HepG2 (cell line): Measurements from ENCODE around the gene UCHL3. TPM values are rescaled to one million over a fixed set of nuclear protein-coding genes. Genes with fewer than 3 reads are reported as not detected.

Source experiments
- ATAC-seq: fragments of 200-7000 bp; cut with Tn5 transposase; 3 replicates; pipeline ENCODE4 v1.9.1; 2020; ENCODE audit warnings: mild to moderate bottlenecking, moderate library complexity
- BruUV-seq: library from RNA; stranded (reverse); fragments of 400-500 nt; replicated peaks from 2 replicates; lab custom pipeline; 2021; lab: Mats Ljungman, UMichigan
- CTCF ChIA-PET: fragments of 300-600 bp; formaldehyde crosslinking; extraction: SDS; loops from one replicate; lab custom pipeline; 2021; ENCODE audit warnings: low total read pairs, inconsistent platforms, low intra/inter-chr PET ratio; lab: Yijun Ruan, JAX
- POLR2A ChIA-PET: fragments of 350-600 bp; sonication (Branson Sonifier 250); formaldehyde crosslinking; loops from one replicate; lab custom pipeline; 2020; ENCODE audit warnings: antibody characterized with exemption, inconsistent platforms; lab: Yijun Ruan, JAX
- DNase-seq: peaks from one replicate; pipeline ENCODE4 v3.0.0-alpha.2; 2015; ENCODE audit warnings: low spot score
- FAIRE-seq: peaks from 3 replicates; lab custom pipeline; 2011; peaks lifted over from hg19 to GRCh38; lab: Jason Lieb, UNC
- H2AFZ ChIP-seq: one replicate; pipeline ENCODE4 v1.6.1; 2011; ENCODE audit warnings: low read length, inconsistent platforms
- H3K27ac ChIP-seq: fragments of 300-600 bp; 3 replicates; pipeline ENCODE4 v1.8.0; 2011; ENCODE audit warnings: mixed run types, mild to moderate bottlenecking, mixed read lengths, low read length, inconsistent platforms; ENCODE audit not compliant: insufficient read depth; ENCODE audit errors: extremely low read length
- H3K27me3 ChIP-seq, 2 experiments: fragments of 200-600 bp in 1 of 2; 2 replicates in 1 of 2; 3 replicates in 1 of 2; pipeline versions ENCODE4 v1.6.0 to v1.8.0; 2011; ENCODE audit warnings: low read length in 2 of 2, mild to moderate bottlenecking in 2 of 2, moderate library complexity in 2 of 2, inconsistent platforms in 1 of 2; ENCODE audit not compliant: insufficient read depth in 2 of 2, control insufficient read depth in 1 of 2
- H3K36me3 ChIP-seq, 2 experiments: fragments of 200-600 bp in 1 of 2; replicated peaks in 1 of 2; 2 replicates in 1 of 2; 3 replicates in 1 of 2; pipeline versions ENCODE4 v1.5.1 to v1.8.0; 2011; ENCODE audit warnings: low read length in 2 of 2, inconsistent platforms in 1 of 2; ENCODE audit not compliant: insufficient read depth in 2 of 2, control insufficient read depth in 1 of 2
- H3K4me1 ChIP-seq: 2 replicates; pipeline ENCODE4 v1.5.1; 2012; ENCODE audit warnings: low read length, inconsistent platforms; ENCODE audit not compliant: insufficient read depth
- H3K4me2 ChIP-seq: 2 replicates; pipeline ENCODE4 v1.6.0; 2011; ENCODE audit warnings: low read depth, low read length, inconsistent platforms
- H3K4me3 ChIP-seq, 3 experiments: fragments of 200-600 bp in 1 of 3; sonication (generic), shearing (Covaris generic) in 1 of 3; replicated peaks in 1 of 3; 2 replicates each; pipeline ENCODE4 v1.5.1; 2011 to 2016; ENCODE audit warnings: low read length in 3 of 3, inconsistent platforms in 2 of 3, low read depth in 2 of 3, mild to moderate bottlenecking in 2 of 3, control low read depth in 1 of 3, mixed read lengths in 1 of 3; ENCODE audit not compliant: insufficient read depth in 1 of 3
- H3K79me2 ChIP-seq: one replicate; pipeline ENCODE4 v1.6.1; 2011; ENCODE audit warnings: low read length, inconsistent platforms; ENCODE audit not compliant: insufficient read depth
- H3K9ac ChIP-seq: 2 replicates; pipeline ENCODE4 v1.6.0; 2011; ENCODE audit warnings: mild to moderate bottlenecking, low read depth, low read length, inconsistent platforms; ENCODE audit not compliant: insufficient read depth
- H3K9me3 ChIP-seq: 2 replicates; pipeline ENCODE4 v1.5.1; 2012; ENCODE audit warnings: mild to moderate bottlenecking, low read length
- H4K20me1 ChIP-seq: 2 replicates; pipeline ENCODE4 v1.6.0; 2011; ENCODE audit warnings: inconsistent platforms, mild to moderate bottlenecking, low read length, moderate library complexity; ENCODE audit not compliant: insufficient read depth
- ISX ChIP-seq: sonication (generic); formaldehyde crosslinking; conservative IDR thresholded peaks from 2 replicates; pipeline ENCODE4 v1.5.0; 2020; ENCODE audit warnings: missing genetic modification reagents
- SPEN ChIP-seq: sonication (generic); formaldehyde crosslinking; IDR thresholded peaks from 2 replicates; pipeline ENCODE4 v1.5.1; 2020; ENCODE audit warnings: low read depth, mild to moderate bottlenecking, missing genetic modification reagents
- ZMYM2 ChIP-seq: sonication (generic); formaldehyde crosslinking; IDR thresholded peaks from 2 replicates; pipeline ENCODE4 v1.8.0; 2022; ENCODE audit warnings: mild to moderate bottlenecking, missing genetic modification reagents
- ZNF20 ChIP-seq: sonication (generic); formaldehyde crosslinking; IDR thresholded peaks from 2 replicates; pipeline ENCODE4 v1.4.0; 2020; ENCODE audit warnings: mild to moderate bottlenecking, moderate library complexity, missing genetic modification reagents
- ZNF33B ChIP-seq: sonication (generic); formaldehyde crosslinking; IDR thresholded peaks from 2 replicates; pipeline ENCODE4 v1.5.1; 2020; ENCODE audit warnings: mild to moderate bottlenecking, missing genetic modification reagents
- ZNF816 ChIP-seq: sonication (generic); formaldehyde crosslinking; IDR thresholded peaks from 2 replicates; pipeline ENCODE4 v1.8.0; 2022; ENCODE audit warnings: missing genetic modification reagents, mild to moderate bottlenecking, borderline replicate concordance
- WGBS: methylation state at CpG from one replicate; pipeline ENCODE4 v1.1.6; 2017; ENCODE audit warnings: low lambda C conversion rate; 5-methylcytosine and 5-hydroxymethylcytosine counted together
- in situ Hi-C: cut with HindIII; loops from 2 replicates; pipeline ENCODE4 v1.10.0; 2017; ENCODE audit warnings: low pct_unique_long_range_greater_than_20kb; ENCODE audit not compliant: extremely low pct_ligation_motif_present
- intact Hi-C: fragments of 100-400 bp; cut with micrococcal nuclease; formaldehyde crosslinking; loops from one replicate; pipeline ENCODE4 v1.10.0; 2022; ENCODE audit not compliant: unreplicated experiment
- polyA plus RNA-seq, 8 experiments: library from polyadenylated mRNA; depleted of rRNA in 3 of 8; stranded (reverse) in 7 of 8; unstranded in 1 of 8; fragments of >200 nt; fragmentation: Illumina TruSeq in 4 of 8; extraction: Trizol in 4 of 8; gene quantifications; 2 replicates each; pipeline versions ENCODE4 v1.2.1 to v1.2.3, GENCODE V29; 2011 to 2016; ENCODE audit warnings: low read depth in 4 of 8, missing spikeins in 1 of 8, mixed read lengths in 1 of 8; ENCODE audit not compliant: insufficient read depth in 1 of 8
- total RNA-seq, 5 experiments: library from RNA; depleted of rRNA; stranded (reverse); fragments of >200 nt; fragmentation: Illumina TruSeq; extraction: Trizol; gene quantifications; 2 replicates each; pipeline ENCODE4 v1.2.3, GENCODE V29; 2016; ENCODE audit warnings: low read depth in 1 of 5
- TF ChIP-seq, protein P1 (sequence below): sonication (generic); formaldehyde crosslinking; IDR thresholded peaks from 2 replicates; pipeline ENCODE4 v1.5.1; 2020; ENCODE audit warnings: mild to moderate bottlenecking, missing genetic modification reagents, moderate library complexity
- TF ChIP-seq, protein P2 (sequence below): sonication (generic); formaldehyde crosslinking; IDR thresholded peaks from 2 replicates; pipeline ENCODE4 v1.5.0; 2020; ENCODE audit warnings: mild to moderate bottlenecking, missing genetic modification reagents
- TF ChIP-seq, protein P3 (sequence below): IDR thresholded peaks from 2 replicates; pipeline ENCODE4 v1.6.1; 2012; ENCODE audit warnings: inconsistent platforms
- TF ChIP-seq, protein P4 (sequence below): IDR thresholded peaks from 2 replicates; pipeline ENCODE4 v1.6.1; 2016

Gene UCHL3
- total and polyA plus RNA-seq, 2 of the 13 experiments (the other 11 are each of a cell fraction or from before 2014, with no cell fraction given) = 36.2 to 93.3 TPM

DNA sequence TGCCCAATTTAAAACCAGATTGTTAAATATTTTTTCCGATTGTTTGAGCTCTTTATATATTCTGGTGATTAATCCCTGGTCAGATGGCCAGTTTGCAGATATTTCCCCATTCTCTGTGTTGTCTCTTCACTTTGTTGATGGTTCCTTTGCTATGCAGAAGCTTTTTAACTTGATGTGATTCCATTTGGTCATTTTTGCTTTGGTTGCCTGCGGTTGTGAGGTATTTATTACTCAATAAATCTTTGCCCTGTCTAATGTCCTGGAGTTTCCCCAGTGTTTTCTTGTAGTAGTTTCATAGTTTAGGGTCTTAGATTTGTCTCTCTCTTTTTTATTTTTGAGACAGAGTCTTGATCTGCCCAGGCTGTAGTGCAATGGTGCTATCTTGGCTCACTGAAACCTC, 62.8 kb downstream of the UCHL3 start:
- no peak overlapping the region for H3K27ac ChIP-seq
- no peak overlapping the region for H3K4me2 ChIP-seq
- no peaks in the 10 kb centered on the region for H3K79me2 ChIP-seq
- BruUV-seq = no TSS peak
- FAIRE-seq (no peak), DNase-seq (no peak), ATAC-seq (no peak)
- no peaks in the 10 kb centered on the region; the same call in 1 of the 2 replicates for H3K4me1 ChIP-seq
- H3K4me3 ChIP-seq = no peak overlapping the region
- 93% methylated on average over 2 of the region's 2 CpGs for WGBS
- in situ Hi-C loops (no loop called here), intact Hi-C loops (no loop called here)
- no peak overlapping the region for H2AFZ ChIP-seq
- H3K9ac ChIP-seq = no peak overlapping the region
- ChIA-PET CTCF (no interaction called here), POLR2A (no interaction called here)
- H3K36me3 ChIP-seq = no peaks in the 10 kb centered on the region
- no peaks in the 10 kb centered on the region for H3K27me3 ChIP-seq
- no peaks in the 10 kb centered on the region for H3K9me3 ChIP-seq
- no peak for TF ChIP-seq ZNF816
- no peak for TF ChIP-seq ZNF33B (CRISPR knock-in tag)
- no peak for TF ChIP-seq ZNF20 (CRISPR knock-in tag)
- TF ChIP-seq, protein P1, sequence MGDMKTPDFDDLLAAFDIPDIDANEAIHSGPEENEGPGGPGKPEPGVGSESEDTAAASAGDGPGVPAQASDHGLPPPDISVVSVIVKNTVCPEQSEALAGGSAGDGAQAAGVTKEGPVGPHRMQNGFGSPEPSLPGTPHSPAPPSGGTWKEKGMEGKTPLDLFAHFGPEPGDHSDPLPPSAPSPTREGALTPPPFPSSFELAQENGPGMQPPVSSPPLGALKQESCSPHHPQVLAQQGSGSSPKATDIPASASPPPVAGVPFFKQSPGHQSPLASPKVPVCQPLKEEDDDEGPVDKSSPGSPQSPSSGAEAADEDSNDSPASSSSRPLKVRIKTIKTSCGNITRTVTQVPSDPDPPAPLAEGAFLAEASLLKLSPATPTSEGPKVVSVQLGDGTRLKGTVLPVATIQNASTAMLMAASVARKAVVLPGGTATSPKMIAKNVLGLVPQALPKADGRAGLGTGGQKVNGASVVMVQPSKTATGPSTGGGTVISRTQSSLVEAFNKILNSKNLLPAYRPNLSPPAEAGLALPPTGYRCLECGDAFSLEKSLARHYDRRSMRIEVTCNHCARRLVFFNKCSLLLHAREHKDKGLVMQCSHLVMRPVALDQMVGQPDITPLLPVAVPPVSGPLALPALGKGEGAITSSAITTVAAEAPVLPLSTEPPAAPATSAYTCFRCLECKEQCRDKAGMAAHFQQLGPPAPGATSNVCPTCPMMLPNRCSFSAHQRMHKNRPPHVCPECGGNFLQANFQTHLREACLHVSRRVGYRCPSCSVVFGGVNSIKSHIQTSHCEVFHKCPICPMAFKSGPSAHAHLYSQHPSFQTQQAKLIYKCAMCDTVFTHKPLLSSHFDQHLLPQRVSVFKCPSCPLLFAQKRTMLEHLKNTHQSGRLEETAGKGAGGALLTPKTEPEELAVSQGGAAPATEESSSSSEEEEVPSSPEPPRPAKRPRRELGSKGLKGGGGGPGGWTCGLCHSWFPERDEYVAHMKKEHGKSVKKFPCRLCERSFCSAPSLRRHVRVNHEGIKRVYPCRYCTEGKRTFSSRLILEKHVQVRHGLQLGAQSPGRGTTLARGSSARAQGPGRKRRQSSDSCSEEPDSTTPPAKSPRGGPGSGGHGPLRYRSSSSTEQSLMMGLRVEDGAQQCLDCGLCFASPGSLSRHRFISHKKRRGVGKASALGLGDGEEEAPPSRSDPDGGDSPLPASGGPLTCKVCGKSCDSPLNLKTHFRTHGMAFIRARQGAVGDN (CRISPR knock-in tag) = no peak
- TF ChIP-seq, protein P2, sequence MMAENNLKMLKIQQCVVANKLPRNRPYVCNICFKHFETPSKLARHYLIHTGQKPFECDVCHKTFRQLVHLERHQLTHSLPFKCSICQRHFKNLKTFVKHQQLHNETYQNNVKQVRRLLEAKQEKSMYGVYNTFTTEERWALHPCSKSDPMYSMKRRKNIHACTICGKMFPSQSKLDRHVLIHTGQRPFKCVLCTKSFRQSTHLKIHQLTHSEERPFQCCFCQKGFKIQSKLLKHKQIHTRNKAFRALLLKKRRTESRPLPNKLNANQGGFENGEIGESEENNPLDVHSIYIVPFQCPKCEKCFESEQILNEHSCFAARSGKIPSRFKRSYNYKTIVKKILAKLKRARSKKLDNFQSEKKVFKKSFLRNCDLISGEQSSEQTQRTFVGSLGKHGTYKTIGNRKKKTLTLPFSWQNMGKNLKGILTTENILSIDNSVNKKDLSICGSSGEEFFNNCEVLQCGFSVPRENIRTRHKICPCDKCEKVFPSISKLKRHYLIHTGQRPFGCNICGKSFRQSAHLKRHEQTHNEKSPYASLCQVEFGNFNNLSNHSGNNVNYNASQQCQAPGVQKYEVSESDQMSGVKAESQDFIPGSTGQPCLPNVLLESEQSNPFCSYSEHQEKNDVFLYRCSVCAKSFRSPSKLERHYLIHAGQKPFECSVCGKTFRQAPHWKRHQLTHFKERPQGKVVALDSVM (CRISPR knock-in tag) = no peak
- TF ChIP-seq ZMYM2 (CRISPR knock-in tag) = no peak
- TF ChIP-seq, protein P3, sequence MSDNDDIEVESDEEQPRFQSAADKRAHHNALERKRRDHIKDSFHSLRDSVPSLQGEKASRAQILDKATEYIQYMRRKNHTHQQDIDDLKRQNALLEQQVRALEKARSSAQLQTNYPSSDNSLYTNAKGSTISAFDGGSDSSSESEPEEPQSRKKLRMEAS = no peak
- no peak for TF ChIP-seq ISX
- TF ChIP-seq, protein P4, sequence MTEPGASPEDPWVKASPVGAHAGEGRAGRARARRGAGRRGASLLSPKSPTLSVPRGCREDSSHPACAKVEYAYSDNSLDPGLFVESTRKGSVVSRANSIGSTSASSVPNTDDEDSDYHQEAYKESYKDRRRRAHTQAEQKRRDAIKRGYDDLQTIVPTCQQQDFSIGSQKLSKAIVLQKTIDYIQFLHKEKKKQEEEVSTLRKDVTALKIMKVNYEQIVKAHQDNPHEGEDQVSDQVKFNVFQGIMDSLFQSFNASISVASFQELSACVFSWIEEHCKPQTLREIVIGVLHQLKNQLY (CRISPR knock-in tag) = no peak
- TF ChIP-seq SPEN (CRISPR knock-in tag) = no peak
- H4K20me1 ChIP-seq = no peaks in the 10 kb centered on the region
